ENCODE measurements around the gene GHR.
"Not testable (repeated sequence)": the region's sequence is repeated elsewhere in the genome, so short reads cannot be mapped to it uniquely, and the experiment has no call there.

GRCh38 chr5:42575914-42576313, 152.7 kb downstream of the GHR start:
- TF ChIP-seq, protein P1, sequence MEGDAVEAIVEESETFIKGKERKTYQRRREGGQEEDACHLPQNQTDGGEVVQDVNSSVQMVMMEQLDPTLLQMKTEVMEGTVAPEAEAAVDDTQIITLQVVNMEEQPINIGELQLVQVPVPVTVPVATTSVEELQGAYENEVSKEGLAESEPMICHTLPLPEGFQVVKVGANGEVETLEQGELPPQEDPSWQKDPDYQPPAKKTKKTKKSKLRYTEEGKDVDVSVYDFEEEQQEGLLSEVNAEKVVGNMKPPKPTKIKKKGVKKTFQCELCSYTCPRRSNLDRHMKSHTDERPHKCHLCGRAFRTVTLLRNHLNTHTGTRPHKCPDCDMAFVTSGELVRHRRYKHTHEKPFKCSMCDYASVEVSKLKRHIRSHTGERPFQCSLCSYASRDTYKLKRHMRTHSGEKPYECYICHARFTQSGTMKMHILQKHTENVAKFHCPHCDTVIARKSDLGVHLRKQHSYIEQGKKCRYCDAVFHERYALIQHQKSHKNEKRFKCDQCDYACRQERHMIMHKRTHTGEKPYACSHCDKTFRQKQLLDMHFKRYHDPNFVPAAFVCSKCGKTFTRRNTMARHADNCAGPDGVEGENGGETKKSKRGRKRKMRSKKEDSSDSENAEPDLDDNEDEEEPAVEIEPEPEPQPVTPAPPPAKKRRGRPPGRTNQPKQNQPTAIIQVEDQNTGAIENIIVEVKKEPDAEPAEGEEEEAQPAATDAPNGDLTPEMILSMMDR (conservative IDR thresholded peaks at IDR 0.05 in 1 of 2, IDR thresholded peaks at IDR 0.05 in 1 of 2; ENCODE audit: extremely low read depth in 1 of 2, insufficient read depth in 1 of 2, low read depth in 1 of 2, low read length in 2 of 2) = not testable (repeated sequence)
- not testable (repeated sequence) for TF ChIP-seq EZH2 (IDR thresholded peaks at IDR 0.05; ENCODE audit: borderline replicate concordance, low read length)

Data from mammary epithelial cell (primary cell).